Measurements from ENCODE around the gene SLC39A11.

GRCh38 chr17:72696721-72697120 is 395.8 kb downstream of the SLC39A11 start:
- TF ChIP-seq CTCF (conservative IDR thresholded peaks at IDR 0.05 in 1 of 2, IDR thresholded peaks at IDR 0.05 in 1 of 2; ENCODE audit: extremely low read depth in 1 of 2, insufficient read depth in 1 of 2, low read depth in 1 of 2, low read length in 2 of 2) (no peak), EZH2 (IDR thresholded peaks at IDR 0.05; ENCODE audit: borderline replicate concordance, low read length) (no peak)
